Lung (tissue), 12 donors: Measurements from ENCODE around the gene ALK. TPM values are rescaled to one million over a fixed set of nuclear protein-coding genes. Genes with fewer than 3 reads are reported as not detected.

Experiments
- ATAC-seq: fragments of 200-7000 bp; cut with Tn5 transposase; one replicate; pipeline ENCODE4 v1.9.1; 2020; ENCODE audit warnings: moderate number of reproducible peaks; ENCODE audit not compliant: insufficient read depth, low FRiP score
- DNase-seq, 3 donors: peaks; one replicate each; pipeline ENCODE4 v3.0.0-alpha.2; 2013 to 2017
- H3K27ac ChIP-seq, 2 donors: one replicate each; pipeline ENCODE4 v1.5.1; 2013; ENCODE audit warnings: mild to moderate bottlenecking in 2 of 2, moderate library complexity in 2 of 2, control low read depth in 1 of 2, inconsistent platforms in 1 of 2, low read depth in 1 of 2, low read length in 1 of 2
- H3K27me3 ChIP-seq, 3 donors: one replicate each; pipeline ENCODE4 v1.5.1; 2013; ENCODE audit warnings: low read length in 2 of 3; ENCODE audit not compliant: control insufficient read depth in 3 of 3, insufficient read depth in 3 of 3
- H3K36me3 ChIP-seq, 4 donors: one replicate each; pipeline ENCODE4 v1.5.1; 2013; ENCODE audit warnings: low read length in 4 of 4, mild to moderate bottlenecking in 1 of 4, moderate library complexity in 1 of 4; ENCODE audit not compliant: control insufficient read depth in 4 of 4, insufficient read depth in 4 of 4
- H3K4me1 ChIP-seq, 5 donors: one replicate each; pipeline ENCODE4 v1.5.1; 2013; ENCODE audit warnings: low read length in 5 of 5, mild to moderate bottlenecking in 2 of 5, moderate library complexity in 1 of 5; ENCODE audit not compliant: control insufficient read depth in 5 of 5, insufficient read depth in 5 of 5
- H3K4me3 ChIP-seq: one replicate; pipeline ENCODE4 v1.5.1; 2013; ENCODE audit warnings: mild to moderate bottlenecking, control low read depth, moderate library complexity
- H3K9ac ChIP-seq, 2 donors: one replicate each; pipeline ENCODE4 v1.5.1; 2013; ENCODE audit warnings: low read length in 2 of 2, control low read depth in 1 of 2; ENCODE audit not compliant: insufficient read depth in 1 of 2
- H3K9me3 ChIP-seq, 4 donors: one replicate each; pipeline ENCODE4 v1.5.1; 2013; ENCODE audit warnings: low read length in 3 of 4, mild to moderate bottlenecking in 1 of 4, moderate library complexity in 1 of 4; ENCODE audit not compliant: control insufficient read depth in 4 of 4, insufficient read depth in 3 of 4
- WGBS, 2 donors: extraction: QIAGEN DNeasy Blood & Tissue Kit; methylation state at CpG; one replicate each; pipeline ENCODE4 v1.1.7; 2013; 5-methylcytosine and 5-hydroxymethylcytosine counted together
- polyA plus RNA-seq, 2 donors: library from polyadenylated mRNA; stranded (reverse); fragments of 200-250 nt; gene quantifications; one replicate each; pipeline ENCODE4 v1.2.1, GENCODE V29; 2013
- total RNA-seq, 2 donors: library from RNA; depleted of rRNA in 1 of 2; stranded (reverse); fragments of >200 nt in 1 of 2; gene quantifications; one replicate each; pipeline ENCODE4 v1.2.1, GENCODE V29; 2014 to 2021
- TF ChIP-seq, protein P1 (sequence below): IDR thresholded peaks from 2 replicates; pipeline ENCODE4 v1.5.1; 2012; ENCODE audit warnings: mild to moderate bottlenecking; ENCODE audit errors: control extremely low read depth, extremely low read depth
- donor health status: control.
- donor health status: control.
- donor health status: Bipolar disorder and iron deficiency.
- donor health status: healthy.
- donor health status: DM: yes; HTN: yes; CAD: no.

The ALK gene
- total and polyA plus RNA-seq, 4 donors, result 0.09 to 0.25 (median 0.10) TPM; not detected in 1

DNA sequence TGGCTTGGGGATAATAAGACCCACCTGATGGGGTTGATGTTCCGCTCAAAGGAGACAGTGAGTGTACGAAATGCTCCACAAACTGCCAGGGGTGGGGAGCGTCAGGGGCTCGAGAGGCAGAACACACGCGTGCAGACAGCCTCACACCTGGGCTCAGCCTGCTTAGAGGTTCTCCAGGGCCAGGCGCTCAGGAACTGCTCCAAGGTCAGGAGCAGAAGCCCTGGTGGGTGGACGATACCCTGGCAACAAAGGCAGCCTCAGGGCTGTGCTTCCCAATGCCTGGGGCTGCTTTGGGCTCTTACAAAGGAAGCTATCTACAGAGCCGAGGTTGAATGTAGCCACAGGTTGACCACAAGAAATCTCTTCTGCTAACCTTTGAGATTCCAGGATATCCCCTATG, 691.7 kb downstream of the ALK start:
- Histone ChIP-seq H3K27ac (no peak overlapping the region), H3K9ac (no peak overlapping the region), H3K27me3 (peaks cover 0 to 3% (median 0%) of the 10 kb centered on the region in 3 donors), H3K4me1 (peaks cover 0 to 6% (median 0%) of the 10 kb centered on the region in 5 donors), H3K9me3 (no peaks in the 10 kb centered on the region), H3K36me3 (no peaks in the 10 kb centered on the region), H3K4me3 (no peak overlapping the region)
- ATAC-seq (no peak), DNase-seq (no peak)
- TF ChIP-seq, protein P1, sequence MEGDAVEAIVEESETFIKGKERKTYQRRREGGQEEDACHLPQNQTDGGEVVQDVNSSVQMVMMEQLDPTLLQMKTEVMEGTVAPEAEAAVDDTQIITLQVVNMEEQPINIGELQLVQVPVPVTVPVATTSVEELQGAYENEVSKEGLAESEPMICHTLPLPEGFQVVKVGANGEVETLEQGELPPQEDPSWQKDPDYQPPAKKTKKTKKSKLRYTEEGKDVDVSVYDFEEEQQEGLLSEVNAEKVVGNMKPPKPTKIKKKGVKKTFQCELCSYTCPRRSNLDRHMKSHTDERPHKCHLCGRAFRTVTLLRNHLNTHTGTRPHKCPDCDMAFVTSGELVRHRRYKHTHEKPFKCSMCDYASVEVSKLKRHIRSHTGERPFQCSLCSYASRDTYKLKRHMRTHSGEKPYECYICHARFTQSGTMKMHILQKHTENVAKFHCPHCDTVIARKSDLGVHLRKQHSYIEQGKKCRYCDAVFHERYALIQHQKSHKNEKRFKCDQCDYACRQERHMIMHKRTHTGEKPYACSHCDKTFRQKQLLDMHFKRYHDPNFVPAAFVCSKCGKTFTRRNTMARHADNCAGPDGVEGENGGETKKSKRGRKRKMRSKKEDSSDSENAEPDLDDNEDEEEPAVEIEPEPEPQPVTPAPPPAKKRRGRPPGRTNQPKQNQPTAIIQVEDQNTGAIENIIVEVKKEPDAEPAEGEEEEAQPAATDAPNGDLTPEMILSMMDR, result no peak
- WGBS, 2 donors, result 79 to 84% methylated on average over 9 of the region's 9 CpGs

DNA sequence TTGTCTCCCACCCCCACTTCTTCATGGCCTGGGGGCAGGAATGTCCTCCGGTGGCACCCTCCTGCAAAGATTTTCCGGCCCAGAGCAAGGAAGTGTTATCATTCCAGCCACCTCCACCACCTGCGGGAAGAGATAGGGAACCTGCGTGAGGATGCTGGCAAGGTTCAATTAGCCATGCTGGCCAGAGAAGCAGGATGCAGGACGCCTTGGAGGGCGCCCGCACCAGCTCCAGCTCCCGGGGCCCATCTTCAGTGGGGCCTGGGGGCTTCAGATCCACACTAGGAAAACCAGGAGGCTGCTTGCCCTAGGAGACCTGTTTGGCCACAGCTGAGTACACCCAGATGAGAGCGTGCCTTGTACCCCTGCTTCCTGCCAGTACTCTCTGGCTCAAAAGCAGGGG, 692.4 kb downstream of the ALK start:
- H3K9ac ChIP-seq, result no peak overlapping the region
- 77 to 82% methylated on average over 9 of the region's 9 CpGs for WGBS, 2 donors

DNA sequence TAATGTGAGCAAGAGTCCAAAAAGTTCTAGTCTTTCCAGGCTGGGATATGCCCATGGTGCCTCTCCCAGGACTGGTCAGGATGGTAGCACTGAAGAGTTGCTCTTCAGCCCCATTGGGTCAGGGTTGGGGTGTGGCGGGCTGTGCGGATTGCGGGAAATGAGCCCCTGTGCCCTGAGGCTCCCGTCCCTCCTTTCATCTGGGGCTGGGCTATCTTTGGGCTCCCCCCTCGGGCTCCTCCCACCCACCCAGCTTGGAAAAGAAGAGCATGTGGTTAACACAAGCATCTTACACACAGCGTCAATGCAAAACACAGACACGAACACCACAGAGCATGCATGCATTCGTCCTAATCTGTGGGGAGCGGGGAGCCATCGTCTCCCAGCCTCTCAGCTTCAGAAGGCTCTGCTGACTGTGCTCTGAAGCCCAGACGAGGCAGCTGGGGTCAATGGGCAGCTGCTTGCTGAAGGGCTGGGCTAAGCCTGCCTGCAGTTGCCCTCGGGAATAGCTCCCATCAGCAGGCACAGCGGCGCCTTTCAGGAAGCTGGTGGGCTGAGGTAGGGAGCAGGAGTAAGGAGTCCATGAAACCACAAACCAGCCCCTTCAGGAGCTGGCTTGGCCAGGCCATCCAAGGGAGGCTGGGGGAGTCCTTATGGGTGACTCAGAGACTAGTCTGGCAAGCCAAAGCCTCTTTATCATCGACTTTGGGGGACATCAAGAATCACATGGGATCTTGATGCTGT, 693.3 kb downstream of the ALK start:
- Histone ChIP-seq H3K36me3 (no peaks in the 10 kb centered on the region), H3K27me3 (peaks cover 0 to 3% (median 0%) of the 10 kb centered on the region in 3 donors), H3K4me3 (no peak overlapping the region), H3K9me3 (no peaks in the 10 kb centered on the region), H3K27ac (no peak overlapping the region), H3K9ac (no peak overlapping the region), H3K4me1 (peaks cover 0 to 7% (median 0%) of the 10 kb centered on the region in 5 donors)
- ATAC-seq, result no peak
- TF ChIP-seq, protein P1, result no peak
- 59 to 62% methylated on average over 15 of the region's 15 CpGs for WGBS, 2 donors
- no peak for DNase-seq

More for the DNA sequence above, 692.4 kb downstream of the ALK start:
- no peak overlapping the region for H3K27ac ChIP-seq
- H3K9me3 ChIP-seq, result no peaks in the 10 kb centered on the region
- peaks cover 0 to 3% (median 0%) of the 10 kb centered on the region in 3 donors for H3K27me3 ChIP-seq
- H3K4me3 ChIP-seq, result no peak overlapping the region
- TF ChIP-seq, protein P1, result no peak
- H3K4me1 ChIP-seq, result peaks cover 0 to 6% (median 0%) of the 10 kb centered on the region in 5 donors
- ATAC-seq (no peak), DNase-seq (no peak)
- no peaks in the 10 kb centered on the region for H3K36me3 ChIP-seq
